CD4-positive, alpha-beta memory T cell (primary cell): ENCODE measurements around the gene PTPRT. TPM values are rescaled to one million over a fixed set of nuclear protein-coding genes. Genes with fewer than 3 reads are reported as not detected.

Source experiments
- CTCF ChIA-PET: fragments of 350-600 bp; sonication (Branson Sonifier 250); formaldehyde crosslinking; loops from one replicate; lab custom pipeline; 2021; ENCODE audit warnings: inconsistent platforms; ENCODE audit not compliant: partially characterized antibody; lab: Charles Lee
- POLR2A ChIA-PET: fragments of 350-600 bp; sonication (Branson Sonifier 250); formaldehyde crosslinking; loops from one replicate; lab custom pipeline; 2021; ENCODE audit not compliant: partially characterized antibody; lab: Charles Lee
- DNase-seq, 5 donors: peaks; one replicate each; pipeline versions ENCODE4 v3.0.0 to v3.0.0-alpha.2; 2020 to 2022; ENCODE audit warnings: mixed read lengths in 1 of 5
- H3K27ac ChIP-seq: one replicate; pipeline ENCODE4 v1.7.0; 2013; ENCODE audit warnings: low read depth, low read length
- H3K27me3 ChIP-seq: 2 replicates; pipeline ENCODE4 v1.7.0; 2013; ENCODE audit warnings: mild to moderate bottlenecking, low read length, moderate library complexity; ENCODE audit not compliant: insufficient read depth
- H3K36me3 ChIP-seq: 2 replicates; pipeline ENCODE4 v1.7.0; 2013; ENCODE audit warnings: mild to moderate bottlenecking, low read length, moderate library complexity; ENCODE audit not compliant: insufficient read depth
- H3K4me1 ChIP-seq: 2 replicates; pipeline ENCODE4 v1.7.0; 2013; ENCODE audit warnings: mild to moderate bottlenecking, low read length, moderate library complexity; ENCODE audit not compliant: insufficient read depth
- H3K4me3 ChIP-seq, 2 donors: one replicate each; pipeline ENCODE4 v1.7.0; 2013; ENCODE audit warnings: low read length in 2 of 2, mild to moderate bottlenecking in 1 of 2
- H3K9me3 ChIP-seq, 2 donors: one replicate each; pipeline ENCODE4 v1.7.0; 2013; ENCODE audit warnings: low read length in 2 of 2, control low read depth in 1 of 2; ENCODE audit not compliant: control insufficient read depth in 1 of 2
- H3K27ac Mint-ChIP-seq, 7 donors: one replicate each; pipeline ENCODE4 v1.8.0; 2020 to 2021; ENCODE audit warnings: mixed read lengths in 7 of 7, mild to moderate bottlenecking in 6 of 7, inconsistent platforms in 3 of 7, moderate library complexity in 3 of 7
- H3K27me3 Mint-ChIP-seq, 2 donors: one replicate each; pipeline ENCODE4 v1.8.0; 2020 to 2021; ENCODE audit warnings: mixed read lengths in 2 of 2
- H3K36me3 Mint-ChIP-seq, 2 donors: one replicate each; pipeline ENCODE4 v1.8.0; 2020 to 2021; ENCODE audit warnings: mixed read lengths in 2 of 2, inconsistent platforms in 1 of 2, mild to moderate bottlenecking in 1 of 2
- H3K4me1 Mint-ChIP-seq, 4 donors: one replicate each; pipeline ENCODE4 v1.8.0; 2020 to 2021; ENCODE audit warnings: mixed read lengths in 4 of 4, mild to moderate bottlenecking in 1 of 4
- H3K4me3 Mint-ChIP-seq, 8 donors: one replicate each; pipeline ENCODE4 v1.8.0; 2020 to 2021; ENCODE audit warnings: mixed read lengths in 8 of 8, mild to moderate bottlenecking in 7 of 8, moderate library complexity in 6 of 8, inconsistent platforms in 3 of 8
- H3K9me3 Mint-ChIP-seq, 8 donors: one replicate each; pipeline ENCODE4 v1.8.0; 2020 to 2021; ENCODE audit warnings: mixed read lengths in 8 of 8, mild to moderate bottlenecking in 5 of 8, inconsistent platforms in 3 of 8, moderate library complexity in 1 of 8
- intact Hi-C: fragments of 100-400 bp; cut with micrococcal nuclease; formaldehyde crosslinking; loops from one replicate; pipeline ENCODE4 v1.15.1; 2023
- polyA plus RNA-seq, 2 donors: library from polyadenylated mRNA; unstranded; fragments of 300-500 nt; fragmentation: Illumina TruSeq; gene quantifications; one replicate each; pipeline ENCODE4 v1.2.3, GENCODE V29; 2021
- total RNA-seq, 2 experiments: library from RNA; stranded (reverse); gene quantifications; one replicate each; pipeline ENCODE4 v1.2.3, GENCODE V29; 2021

The PTPRT gene
- total and polyA plus RNA-seq, 4 experiments from 2014 or later: not detected

DNA sequence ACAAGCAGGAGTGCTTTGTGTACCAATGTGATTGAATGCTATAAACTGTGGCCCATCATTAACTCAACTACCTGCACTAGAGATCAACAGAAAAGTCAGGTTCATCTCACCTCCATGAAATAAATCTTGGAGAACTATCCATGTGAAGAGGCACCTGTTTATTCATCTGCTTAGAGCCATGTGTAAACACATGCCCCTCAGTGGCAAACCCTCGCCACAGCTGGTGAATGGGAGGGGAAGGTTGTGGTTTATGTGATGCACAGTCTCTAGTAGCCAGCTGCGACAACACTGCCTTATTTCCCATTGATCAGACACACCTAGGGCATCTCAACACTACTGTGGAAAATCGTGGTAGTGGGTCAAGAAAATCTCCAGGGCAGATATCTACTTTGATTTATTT is 640.2 kb downstream of the PTPRT start:
- Histone ChIP-seq H3K4me3 (no peak overlapping the region), H3K36me3 (no peaks in the 10 kb centered on the region), H3K27me3 (no peaks in the 10 kb centered on the region), H3K9me3 (no peaks in the 10 kb centered on the region), H3K4me1 (no peaks in the 10 kb centered on the region), H3K27ac (no peak overlapping the region)
- intact Hi-C loops: no loop called here
- H3K27me3 Mint-ChIP-seq: no peaks in the 10 kb centered on the region
- DNase-seq: no peak
- no peak overlapping the region for H3K4me3 Mint-ChIP-seq
- ChIA-PET CTCF (no interaction called here), POLR2A (no interaction called here)
- H3K4me1 Mint-ChIP-seq: no peaks in the 10 kb centered on the region
- H3K9me3 Mint-ChIP-seq: peaks cover 0 to 6% (median 3%) of the 10 kb centered on the region in 8 donors
- no peaks in the 10 kb centered on the region for H3K36me3 Mint-ChIP-seq
- no peak overlapping the region for H3K27ac Mint-ChIP-seq

DNA sequence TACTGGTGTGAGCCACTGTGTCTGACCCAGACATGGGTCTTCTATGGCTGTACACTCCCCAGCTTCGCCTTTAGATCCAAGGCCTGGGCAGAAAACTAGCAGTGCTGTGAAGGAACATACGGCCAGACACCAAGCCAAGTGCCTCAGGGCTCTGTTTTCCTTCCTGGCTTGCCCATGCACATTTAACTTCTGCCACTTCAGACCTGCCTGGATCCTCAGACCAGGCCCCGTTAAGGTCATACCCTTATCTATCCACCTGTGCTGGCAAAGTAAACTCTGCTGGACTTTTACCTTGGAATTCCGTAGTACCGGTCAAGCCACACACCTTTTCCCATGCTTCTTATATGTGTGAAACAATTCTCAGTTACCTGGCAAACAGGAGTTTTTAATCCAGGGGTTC is 644.8 kb downstream of the PTPRT start:
- Histone ChIP-seq H3K27ac (no peak overlapping the region), H3K4me3 (no peak overlapping the region), H3K9me3 (no peaks in the 10 kb centered on the region), H3K4me1 (no peaks in the 10 kb centered on the region), H3K27me3 (no peaks in the 10 kb centered on the region), H3K36me3 (no peaks in the 10 kb centered on the region)
- Mint-ChIP-seq H3K27me3 (no peaks in the 10 kb centered on the region), H3K27ac (no peak overlapping the region), H3K36me3 (no peaks in the 10 kb centered on the region), H3K9me3 (peaks cover 0 to 6% (median 2%) of the 10 kb centered on the region in 8 donors), H3K4me1 (no peaks in the 10 kb centered on the region), H3K4me3 (no peak overlapping the region)
- POLR2A ChIA-PET: no interaction called here
- no peak for DNase-seq
- CTCF ChIA-PET: interaction anchor here (1.5 kb wide), 1 partner anchor 12 kb away, joined by 3 read pairs; no protein-coding TSS in a partner anchor
- intact Hi-C loops: no loop called here

DNA sequence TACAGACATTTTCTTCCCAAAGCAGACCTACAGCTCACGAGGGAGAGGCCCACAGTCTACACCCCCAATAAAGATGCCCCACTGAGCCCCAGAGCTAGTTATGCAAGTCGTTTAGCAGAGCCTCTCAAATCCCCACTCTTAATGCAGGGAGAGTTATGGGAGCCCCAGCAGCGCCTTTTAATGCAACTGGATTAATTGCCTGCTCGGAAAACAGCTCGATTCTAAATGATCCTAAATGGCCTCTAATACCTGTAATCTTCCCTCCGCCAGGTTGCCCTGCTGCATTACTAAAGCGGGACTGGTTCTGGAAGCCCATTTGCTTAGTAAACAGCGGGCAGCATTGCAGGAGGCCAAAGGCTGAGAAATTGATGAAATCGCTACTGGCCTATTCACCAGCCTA is 656.9 kb downstream of the PTPRT start:
- ChIA-PET CTCF (no interaction called here), POLR2A (no interaction called here)
- DNase-seq: no peak
- Histone ChIP-seq H3K36me3 (no peaks in the 10 kb centered on the region), H3K27me3 (no peaks in the 10 kb centered on the region), H3K9me3 (no peaks in the 10 kb centered on the region), H3K4me1 (no peaks in the 10 kb centered on the region), H3K27ac (no peak overlapping the region), H3K4me3 (no peak overlapping the region)
- Mint-ChIP-seq H3K36me3 (no peaks in the 10 kb centered on the region), H3K27ac (no peak overlapping the region), H3K27me3 (no peaks in the 10 kb centered on the region), H3K4me3 (no peak overlapping the region), H3K4me1 (no peaks in the 10 kb centered on the region), H3K9me3 (peaks cover 0 to 11% (median 2%) of the 10 kb centered on the region in 8 donors)
- intact Hi-C loops: no loop called here

DNA sequence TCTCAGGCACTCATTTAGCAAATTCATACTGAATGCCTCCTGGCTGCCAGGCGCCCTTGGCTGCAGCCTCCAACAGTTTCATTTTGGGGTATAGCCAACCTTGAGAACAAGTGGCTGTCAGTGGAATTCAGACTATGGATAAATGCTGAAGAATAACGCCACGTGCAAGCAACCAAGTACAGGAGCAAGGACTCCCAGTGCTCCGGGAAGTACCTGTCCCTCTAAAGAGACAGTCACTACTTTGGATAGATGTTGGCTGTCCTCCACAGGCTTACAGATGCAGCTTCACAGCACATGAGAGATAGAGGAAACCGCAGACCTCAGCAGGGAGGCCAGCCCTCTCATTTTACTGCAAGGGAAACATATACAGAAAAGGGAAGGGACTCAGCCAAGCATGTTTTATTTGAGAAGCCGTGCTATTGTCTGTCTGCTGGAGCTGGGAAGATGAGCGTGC is 658.2 kb downstream of the PTPRT start:
- ChIA-PET CTCF (no interaction called here), POLR2A (no interaction called here)
- no peaks in the 10 kb centered on the region for H3K4me1 Mint-ChIP-seq

DNA sequence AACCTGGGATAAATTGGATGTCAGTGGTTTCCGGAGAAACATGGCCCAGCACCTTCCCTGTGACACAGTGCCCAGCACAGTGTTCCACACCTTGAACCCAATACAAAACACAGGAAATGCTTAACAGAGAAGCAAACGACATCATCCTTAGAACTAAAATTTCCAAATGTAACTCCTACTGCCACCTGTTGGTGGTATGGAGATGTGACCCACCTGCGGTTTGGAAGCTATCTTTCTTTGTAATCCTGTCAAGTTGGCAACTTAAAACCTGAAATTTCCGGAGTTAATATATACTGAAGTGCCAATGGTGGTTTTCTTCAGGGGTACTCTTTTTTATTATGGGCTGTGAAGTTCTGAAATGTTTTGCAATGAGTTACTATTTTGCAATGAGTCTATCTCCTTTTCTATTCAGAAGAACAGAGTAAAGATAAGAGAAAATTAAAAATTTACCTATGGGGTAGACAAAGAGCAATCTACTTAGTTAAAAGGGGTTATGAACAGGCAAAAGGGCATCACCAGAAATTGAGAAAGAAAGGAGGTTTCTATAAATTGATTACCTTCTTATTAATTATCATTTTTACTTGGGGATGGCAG is 658.8 kb downstream of the PTPRT start:
- CTCF ChIA-PET: no interaction called here
- Histone ChIP-seq H3K27ac (no peak overlapping the region), H3K4me1 (no peaks in the 10 kb centered on the region), H3K27me3 (no peaks in the 10 kb centered on the region), H3K4me3 (no peak overlapping the region), H3K9me3 (no peaks in the 10 kb centered on the region), H3K36me3 (no peaks in the 10 kb centered on the region)
- H3K4me3 Mint-ChIP-seq: no peak overlapping the region
- H3K36me3 Mint-ChIP-seq: no peaks in the 10 kb centered on the region
- H3K27ac Mint-ChIP-seq: no peak overlapping the region
- H3K27me3 Mint-ChIP-seq: no peaks in the 10 kb centered on the region
- intact Hi-C loops: no loop called here
- no peaks in the 10 kb centered on the region for H3K4me1 Mint-ChIP-seq
- H3K9me3 Mint-ChIP-seq: peaks cover 0 to 13% (median 4%) of the 10 kb centered on the region in 8 donors
- POLR2A ChIA-PET: no interaction called here
- no peak for DNase-seq

More for the DNA sequence above, 658.2 kb downstream of the PTPRT start:
- Histone ChIP-seq H3K9me3 (no peaks in the 10 kb centered on the region), H3K27me3 (no peaks in the 10 kb centered on the region), H3K36me3 (no peaks in the 10 kb centered on the region), H3K4me1 (no peaks in the 10 kb centered on the region), H3K27ac (no peak overlapping the region), H3K4me3 (no peak overlapping the region)
- DNase-seq: no peak
- Mint-ChIP-seq H3K27me3 (no peaks in the 10 kb centered on the region), H3K9me3 (peaks cover 0 to 11% (median 2%) of the 10 kb centered on the region in 8 donors), H3K36me3 (no peaks in the 10 kb centered on the region), H3K27ac (no peak overlapping the region), H3K4me3 (no peak overlapping the region)
- intact Hi-C loops: no loop called here

DNA sequence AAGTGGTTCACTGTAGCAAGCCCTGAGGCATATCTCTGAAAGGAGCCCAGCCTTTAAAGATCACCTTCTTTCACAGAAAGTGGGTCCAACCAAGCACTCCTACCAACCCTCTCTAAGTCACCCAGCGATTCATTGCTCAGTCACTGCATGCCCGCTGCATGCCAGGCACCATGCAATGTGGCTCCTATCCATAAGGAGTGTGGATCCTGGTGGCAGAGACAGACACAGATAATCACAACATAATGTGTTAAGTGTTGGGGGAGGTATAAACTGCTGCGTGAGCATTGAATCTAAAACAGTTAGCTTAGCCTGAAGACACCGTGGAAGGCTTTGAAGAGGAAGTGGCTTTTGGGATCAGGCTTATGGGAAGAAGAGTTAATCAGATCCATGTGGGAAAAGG is 659.5 kb downstream of the PTPRT start:
- Histone ChIP-seq H3K4me1 (no peaks in the 10 kb centered on the region), H3K4me3 (no peak overlapping the region), H3K27me3 (no peaks in the 10 kb centered on the region), H3K36me3 (no peaks in the 10 kb centered on the region), H3K27ac (no peak overlapping the region), H3K9me3 (no peaks in the 10 kb centered on the region)
- H3K4me1 Mint-ChIP-seq: no peaks in the 10 kb centered on the region
- ChIA-PET POLR2A (no interaction called here), CTCF (no interaction called here)
- no peak for DNase-seq
- intact Hi-C loops: no loop called here
- no peaks in the 10 kb centered on the region for H3K27me3 Mint-ChIP-seq
- no peak overlapping the region for H3K4me3 Mint-ChIP-seq
- peaks cover 0 to 13% (median 4%) of the 10 kb centered on the region in 8 donors for H3K9me3 Mint-ChIP-seq
- no peak overlapping the region for H3K27ac Mint-ChIP-seq
- H3K36me3 Mint-ChIP-seq: no peaks in the 10 kb centered on the region

DNA sequence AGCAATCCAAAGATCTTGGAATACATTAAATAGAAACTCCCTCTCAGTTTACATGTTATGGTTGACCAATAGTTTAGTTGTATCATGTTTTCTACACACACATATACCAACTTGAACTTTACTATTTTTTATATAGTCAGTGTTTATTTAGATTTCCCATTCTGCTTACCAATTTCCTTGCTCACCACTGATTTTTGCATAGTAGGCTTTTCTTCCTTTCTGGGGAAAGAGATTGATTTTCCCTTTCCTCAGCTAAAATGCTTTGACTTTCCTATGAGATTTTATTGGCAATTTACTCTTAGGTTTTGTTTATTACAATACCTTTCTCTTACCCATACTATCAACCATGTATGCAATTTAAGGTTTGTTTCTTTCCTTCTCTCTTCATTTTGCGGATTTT is 665.6 kb downstream of the PTPRT start:
- Histone ChIP-seq H3K27me3 (no peaks in the 10 kb centered on the region), H3K4me3 (no peak overlapping the region), H3K4me1 (no peaks in the 10 kb centered on the region), H3K27ac (no peak overlapping the region), H3K9me3 (no peaks in the 10 kb centered on the region), H3K36me3 (no peaks in the 10 kb centered on the region)
- no peaks in the 10 kb centered on the region for H3K27me3 Mint-ChIP-seq
- no peak overlapping the region for H3K27ac Mint-ChIP-seq
- H3K9me3 Mint-ChIP-seq: peaks cover 0 to 6% (median 3%) of the 10 kb centered on the region in 8 donors
- H3K4me1 Mint-ChIP-seq: no peaks in the 10 kb centered on the region
- ChIA-PET POLR2A (no interaction called here), CTCF (no interaction called here)
- H3K36me3 Mint-ChIP-seq: no peaks in the 10 kb centered on the region
- no peak for DNase-seq
- no peak overlapping the region for H3K4me3 Mint-ChIP-seq
- intact Hi-C loops: no loop called here
